WTC11 (cell line): ENCODE results near the gene TTLL9. TPM values are rescaled to one million over a fixed set of nuclear protein-coding genes. Genes with fewer than 3 reads are reported as not detected.

ENCODE experiments used
- ATAC-seq: fragments of 200-7000 bp; cut with Tn5 transposase; 2 replicates; pipeline ENCODE4 v1.10.0; 2021; ENCODE audit warnings: mild to moderate bottlenecking, moderate library complexity
- CTCF ChIA-PET: fragments of 300-600 bp; sonication (Branson Sonifier 250); formaldehyde crosslinking; loops from one replicate; lab custom pipeline; 2021; ENCODE audit warnings: antibody characterized with exemption; lab: Charles Lee
- POLR2A ChIA-PET: fragments of 350-600 bp; sonication (Branson Sonifier 250); formaldehyde crosslinking; loops from one replicate; lab custom pipeline; 2021; ENCODE audit warnings: antibody characterized with exemption; lab: Charles Lee
- DNase-seq: peaks from one replicate; pipeline ENCODE4 v3.0.0; 2021; ENCODE audit warnings: low spot score
- H3K27ac Mint-ChIP-seq: 2 replicates; pipeline ENCODE4 v1.8.0; 2021; ENCODE audit warnings: mixed read lengths
- H3K27me3 Mint-ChIP-seq: 2 replicates; pipeline ENCODE4 v1.8.0; 2021; ENCODE audit warnings: low read depth, mild to moderate bottlenecking, moderate library complexity, mixed read lengths
- H3K36me3 Mint-ChIP-seq: 2 replicates; pipeline ENCODE4 v1.8.0; 2021; ENCODE audit warnings: mixed read lengths
- H3K4me1 Mint-ChIP-seq: 2 replicates; pipeline ENCODE4 v1.8.0; 2022; ENCODE audit warnings: mixed read lengths
- H3K4me3 Mint-ChIP-seq: 2 replicates; pipeline ENCODE4 v1.8.0; 2021; ENCODE audit warnings: mild to moderate bottlenecking, moderate library complexity, mixed read lengths
- H3K9me3 Mint-ChIP-seq: 2 replicates; pipeline ENCODE4 v1.8.0; 2021; ENCODE audit warnings: mixed read lengths
- AR ChIP-seq: fragments of 250-450 bp; sonication (Bioruptor Pico); IDR thresholded peaks from 2 replicates; pipeline ENCODE4 v1.9.0; 2021; ENCODE audit warnings: mild to moderate bottlenecking
- CTCF ChIP-seq: fragments of 200-600 bp; IDR thresholded peaks from 2 replicates; pipeline ENCODE4 v1.8.0; 2022; ENCODE audit warnings: antibody characterized with exemption
- E2F4 ChIP-seq: sonication (generic); formaldehyde crosslinking; IDR thresholded peaks from 2 replicates; pipeline ENCODE4 v1.8.1; 2022; ENCODE audit warnings: low read depth, mild to moderate bottlenecking, moderate library complexity, missing genetic modification reagents, borderline replicate concordance
- E2F5 ChIP-seq: sonication (generic); formaldehyde crosslinking; IDR thresholded peaks from 2 replicates; pipeline ENCODE4 v1.8.1; 2022; ENCODE audit warnings: mild to moderate bottlenecking, moderate library complexity, missing genetic modification reagents
- ESRRA ChIP-seq: sonication (generic); formaldehyde crosslinking; IDR thresholded peaks from 2 replicates; pipeline ENCODE4 v1.8.1; 2022; ENCODE audit warnings: mild to moderate bottlenecking, missing genetic modification reagents, borderline replicate concordance
- GABPB1 ChIP-seq: sonication (generic); formaldehyde crosslinking; IDR thresholded peaks from 2 replicates; pipeline ENCODE4 v1.8.1; 2023; ENCODE audit warnings: mild to moderate bottlenecking, missing genetic modification reagents
- GTF2I ChIP-seq: fragments of 250-450 bp; sonication (Bioruptor Pico); conservative IDR thresholded peaks from 2 replicates; pipeline ENCODE4 v1.4.0; 2021; ENCODE audit warnings: mild to moderate bottlenecking
- HMGA2 ChIP-seq: fragments of 250-450 bp; sonication (Bioruptor Pico); IDR thresholded peaks from 2 replicates; pipeline ENCODE4 v1.4.0; 2021; ENCODE audit warnings: mild to moderate bottlenecking, moderate library complexity
- JAZF1 ChIP-seq: fragments of 250-450 bp; sonication (Bioruptor Pico); IDR thresholded peaks from 2 replicates; pipeline ENCODE4 v1.9.0; 2021; ENCODE audit warnings: moderate library complexity, mild to moderate bottlenecking, inconsistent platforms
- JUN ChIP-seq: sonication (generic); formaldehyde crosslinking; IDR thresholded peaks from 2 replicates; pipeline ENCODE4 v1.8.0; 2023; ENCODE audit warnings: mild to moderate bottlenecking, missing genetic modification reagents
- PRDM15 ChIP-seq: sonication (generic); formaldehyde crosslinking; IDR thresholded peaks from 2 replicates; pipeline ENCODE4 v1.8.0; 2022; ENCODE audit warnings: missing genetic modification reagents
- SOX15 ChIP-seq: fragments of 250-450 bp; sonication (Bioruptor Pico); IDR thresholded peaks from 2 replicates; pipeline ENCODE4 v1.9.0; 2021; ENCODE audit warnings: mild to moderate bottlenecking
- TEAD1 ChIP-seq: sonication (generic); formaldehyde crosslinking; IDR thresholded peaks from 2 replicates; pipeline ENCODE4 v1.8.0; 2022; ENCODE audit warnings: mild to moderate bottlenecking, missing genetic modification reagents
- USF1 ChIP-seq: sonication (generic); formaldehyde crosslinking; IDR thresholded peaks from 2 replicates; pipeline ENCODE4 v1.8.0; 2022; ENCODE audit warnings: mild to moderate bottlenecking, missing genetic modification reagents
- USF2 ChIP-seq: sonication (generic); formaldehyde crosslinking; IDR thresholded peaks from 2 replicates; pipeline ENCODE4 v1.8.1; 2023; ENCODE audit warnings: mild to moderate bottlenecking, missing genetic modification reagents, moderate library complexity
- ZBTB43 ChIP-seq: sonication (generic); formaldehyde crosslinking; IDR thresholded peaks from 2 replicates; pipeline ENCODE4 v1.8.1; 2023; ENCODE audit warnings: mild to moderate bottlenecking, missing genetic modification reagents
- ZNF219 ChIP-seq: sonication (generic); formaldehyde crosslinking; IDR thresholded peaks from 2 replicates; pipeline ENCODE4 v1.8.0; 2023; ENCODE audit warnings: missing genetic modification reagents, mild to moderate bottlenecking, borderline replicate concordance
- ZNF263 ChIP-seq: sonication (generic); formaldehyde crosslinking; IDR thresholded peaks from 2 replicates; pipeline ENCODE4 v1.8.1; 2022; ENCODE audit warnings: low read depth, mild to moderate bottlenecking, moderate library complexity, missing genetic modification reagents
- ZNF416 ChIP-seq: fragments of 250-450 bp; sonication (Bioruptor Pico); IDR thresholded peaks from 2 replicates; pipeline ENCODE4 v1.9.0; 2021; ENCODE audit warnings: mild to moderate bottlenecking, inconsistent platforms
- total RNA-seq: library from RNA; stranded (reverse); gene quantifications from 3 replicates; pipeline ENCODE4 v1.2.3, GENCODE V29; 2021

TTLL9 gene
- total RNA-seq, 1 experiment from 2014 or later, result not detected

GRCh38 chr20:31871618-31871954 is 1.2 kb downstream of the TTLL9 start:
- H3K36me3 Mint-ChIP-seq, result no peaks in the 10 kb centered on the region
- TF ChIP-seq USF1 (CRISPR knock-in tag), result no peak
- TF ChIP-seq GABPB1 (CRISPR knock-in tag), result no peak
- TF ChIP-seq TEAD1 (CRISPR knock-in tag), result no peak
- TF ChIP-seq, all 79 proteins: peak for 0
- Mint-ChIP-seq H3K9me3 (no peaks in the 10 kb centered on the region), H3K27me3 (peaks cover 57% of the 10 kb centered on the region), H3K27ac (no peak overlapping the region), H3K4me3 (no peak overlapping the region), H3K4me1 (peaks cover 14% of the 10 kb centered on the region)
- ATAC-seq (no peak), DNase-seq (no peak)
- ChIA-PET CTCF (interaction anchor here (0.7 to 2.2 kb wide), 7 partner anchors 8 to 146 kb away, joined by 3 to 22 read pairs (median 6); partner anchors contain the start of gene PDRG1), POLR2A (interaction anchor here (0.9 kb wide), 1 partner anchor 96 kb away, joined by 3 read pairs; the partner anchor contains the start of gene XKR7)

- Mint-ChIP-seq H3K36me3 (no peaks in the 10 kb centered on the region), H3K27me3 (peaks cover 51% of the 10 kb centered on the region), H3K4me3 (no peak overlapping the region), H3K27ac (no peak overlapping the region), H3K4me1 (peaks cover 11% of the 10 kb centered on the region), H3K9me3 (no peaks in the 10 kb centered on the region)
- ChIA-PET CTCF (interaction anchor here (0.5 to 1.3 kb wide), 2 partner anchors 20 to 238 kb away, joined by 5 to 10 read pairs; no protein-coding TSS in a partner anchor), POLR2A (no interaction called here)
- TF ChIP-seq USF2 (CRISPR knock-in tag) (no peak), ZNF263 (CRISPR knock-in tag) (no peak), ESRRA (CRISPR knock-in tag) (no peak)
- DNase-seq (no peak), ATAC-seq (no peak)
These were observed 2.0 kb downstream of the TTLL9 start for GRCh38 chr20:31872406-31872805.

GRCh38 chr20:31875671-31876070 is 5.2 kb downstream of the TTLL9 start:
- H3K27ac Mint-ChIP-seq, result no peak overlapping the region
- no peak for DNase-seq
- H3K27me3 Mint-ChIP-seq, result peaks cover 30% of the 10 kb centered on the region
- ChIA-PET CTCF (no interaction called here), POLR2A (no interaction called here)
- no peak overlapping the region for H3K4me3 Mint-ChIP-seq
- no peak for ATAC-seq
- no peaks in the 10 kb centered on the region for H3K36me3 Mint-ChIP-seq
- TF ChIP-seq SOX15 (CRISPR knock-in tag), result no peak
- no peak for TF ChIP-seq JAZF1
- no peak for TF ChIP-seq E2F5 (CRISPR knock-in tag)
- TF ChIP-seq CTCF, result no peak
- no peak for TF ChIP-seq AR (CRISPR knock-in tag)
- no peak for TF ChIP-seq HMGA2 (CRISPR knock-in tag)
- no peak for TF ChIP-seq JUN (CRISPR knock-in tag)
- no peak for TF ChIP-seq E2F4 (CRISPR knock-in tag)
- TF ChIP-seq GTF2I (CRISPR knock-in tag), result no peak
- TF ChIP-seq ZNF219, result no peak
- TF ChIP-seq ZNF416 (CRISPR knock-in tag), result no peak
- TF ChIP-seq PRDM15 (CRISPR knock-in tag), result no peak
- TF ChIP-seq ZBTB43, result no peak
- peaks cover 4% of the 10 kb centered on the region; the same call in 1 of the 2 replicates for H3K4me1 Mint-ChIP-seq
- H3K9me3 Mint-ChIP-seq, result no peaks in the 10 kb centered on the region
